ENCODE measurements around the gene POLA2.
A peak's percentile ranks its signal among the peaks of the same experiment; 100 is the strongest.

Gene POLA2

GRCh38 chr11:65300621-65301275 lies 39.0 kb downstream of the POLA2 start:
- in situ Hi-C loops (cut with HindIII; ENCODE audit: low pct_ligation_motif_present, low pct_unique_long_range_greater_than_20kb, low sequenced_read_pairs) = no loop called here
- no peak for DNase-seq

DNA sequence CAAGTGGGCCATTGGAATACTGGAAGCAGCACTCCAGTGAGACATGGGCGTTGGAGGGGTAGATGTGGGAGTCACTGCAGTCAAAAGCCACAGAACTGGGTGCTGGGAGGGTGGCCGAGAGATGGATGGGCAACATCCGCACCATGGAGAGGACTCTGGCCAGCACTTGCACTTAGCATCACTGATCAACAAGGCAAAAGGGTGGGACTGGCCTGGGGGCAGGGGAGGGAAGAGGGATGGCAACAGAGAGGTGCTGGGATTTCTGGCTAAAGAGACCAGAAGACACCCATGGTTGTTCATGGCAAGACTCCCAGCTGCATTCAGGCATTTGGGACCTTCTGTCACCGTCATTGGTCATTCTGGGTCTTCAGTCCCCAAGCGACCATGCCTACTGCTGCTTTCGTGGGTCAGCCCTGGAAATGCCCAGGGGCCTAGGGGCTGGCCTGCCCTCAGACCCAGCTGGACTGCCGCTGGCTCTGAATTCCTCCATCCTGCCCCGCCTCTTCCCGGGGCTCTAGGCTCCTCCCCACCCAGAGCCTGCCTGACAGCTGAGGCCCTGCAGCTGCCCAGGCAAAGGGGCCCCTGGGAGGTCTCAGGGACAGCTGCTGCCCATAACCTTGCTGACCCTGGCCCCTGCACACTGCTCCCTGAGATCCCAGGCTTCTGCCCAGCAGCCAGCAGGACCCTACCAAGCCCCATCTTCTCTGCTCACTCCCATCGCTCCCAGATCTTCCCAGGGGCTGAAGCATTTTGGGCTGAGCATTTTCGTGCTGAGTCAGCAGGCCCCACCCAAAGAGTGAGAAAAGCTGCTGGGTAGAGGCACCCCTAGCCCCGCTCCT lies 39.9 kb downstream of the POLA2 start:
- DNase-seq = no peak
- in situ Hi-C loops (cut with HindIII; ENCODE audit: low pct_ligation_motif_present, low pct_unique_long_range_greater_than_20kb, low sequenced_read_pairs) = no loop called here

DNA sequence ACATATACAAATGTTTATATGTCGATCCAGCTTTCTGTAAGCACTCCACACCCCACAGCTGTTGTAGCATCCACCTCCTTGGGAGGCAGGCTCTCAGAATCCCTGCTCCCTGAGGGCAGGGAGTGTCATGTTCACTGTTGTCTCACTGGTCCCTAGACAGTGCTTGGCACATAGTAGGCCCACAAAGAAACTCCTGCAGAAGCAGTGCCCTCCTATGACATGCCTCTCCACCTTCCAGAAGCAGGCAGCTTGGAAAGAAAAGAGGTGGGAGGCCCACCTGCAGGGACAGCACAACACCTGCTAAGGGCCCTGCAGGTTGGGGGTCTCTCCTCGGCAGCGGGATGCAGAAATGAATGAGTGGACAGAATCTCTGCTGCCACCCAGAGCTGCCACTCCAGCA lies 41.8 kb downstream of the POLA2 start:
- in situ Hi-C loops (cut with HindIII; ENCODE audit: low pct_ligation_motif_present, low pct_unique_long_range_greater_than_20kb, low sequenced_read_pairs) = no loop called here
- DNase-seq = no peak

GRCh38 chr11:65304110-65304509 lies 42.3 kb downstream of the POLA2 start:
- in situ Hi-C loops (cut with HindIII; ENCODE audit: low pct_ligation_motif_present, low pct_unique_long_range_greater_than_20kb, low sequenced_read_pairs) = no loop called here
- DNase-seq = no peak

- DNase-seq = no peak
- in situ Hi-C loops (cut with HindIII; ENCODE audit: low pct_ligation_motif_present, low pct_unique_long_range_greater_than_20kb, low sequenced_read_pairs) = no loop called here
These were observed 42.9 kb downstream of the POLA2 start for GRCh38 chr11:65304613-65305012.

- in situ Hi-C loops (cut with HindIII; ENCODE audit: low pct_ligation_motif_present, low pct_unique_long_range_greater_than_20kb, low sequenced_read_pairs) = no loop called here
- no peak for DNase-seq
These were observed 43.9 kb downstream of the POLA2 start for GRCh38 chr11:65305501-65306268.

- in situ Hi-C loops (cut with HindIII; ENCODE audit: low pct_ligation_motif_present, low pct_unique_long_range_greater_than_20kb, low sequenced_read_pairs) = no loop called here
- DNase-seq = no peak
These were observed 45.8 kb downstream of the POLA2 start for GRCh38 chr11:65307298-65308229.

DNA sequence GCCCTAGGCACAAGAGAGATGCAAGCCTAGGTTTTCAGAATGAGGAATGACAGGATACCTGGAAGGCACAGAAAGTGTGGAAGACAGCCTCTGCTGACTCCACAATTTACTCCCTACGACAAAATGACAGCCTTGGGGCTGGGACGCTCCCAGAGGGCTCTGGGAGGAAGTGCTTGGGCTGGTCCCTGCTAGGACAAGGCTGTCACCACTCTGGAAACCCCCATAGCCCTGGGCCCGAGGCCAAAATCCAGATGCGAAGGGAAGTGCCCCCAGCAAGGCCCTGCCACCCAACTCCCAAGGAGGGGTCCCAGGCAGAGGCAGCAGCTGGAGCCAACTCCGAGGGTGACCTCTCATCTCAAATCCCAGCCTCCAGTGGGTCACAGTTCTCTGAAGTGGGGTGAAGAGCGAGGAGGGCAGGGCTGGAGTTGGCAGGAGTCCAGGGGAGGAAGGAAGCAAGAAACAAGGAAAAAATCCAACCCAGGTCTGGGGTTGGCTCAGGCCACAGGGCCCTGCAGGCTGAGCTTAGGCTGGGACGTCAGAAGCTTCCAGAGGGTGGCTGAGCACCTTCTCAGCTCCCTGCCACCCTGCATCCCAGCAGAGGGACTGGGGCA lies 46.6 kb downstream of the POLA2 start:
- DNase-seq = no peak
- in situ Hi-C loops (cut with HindIII; ENCODE audit: low pct_ligation_motif_present, low pct_unique_long_range_greater_than_20kb, low sequenced_read_pairs) = no loop called here

DNA sequence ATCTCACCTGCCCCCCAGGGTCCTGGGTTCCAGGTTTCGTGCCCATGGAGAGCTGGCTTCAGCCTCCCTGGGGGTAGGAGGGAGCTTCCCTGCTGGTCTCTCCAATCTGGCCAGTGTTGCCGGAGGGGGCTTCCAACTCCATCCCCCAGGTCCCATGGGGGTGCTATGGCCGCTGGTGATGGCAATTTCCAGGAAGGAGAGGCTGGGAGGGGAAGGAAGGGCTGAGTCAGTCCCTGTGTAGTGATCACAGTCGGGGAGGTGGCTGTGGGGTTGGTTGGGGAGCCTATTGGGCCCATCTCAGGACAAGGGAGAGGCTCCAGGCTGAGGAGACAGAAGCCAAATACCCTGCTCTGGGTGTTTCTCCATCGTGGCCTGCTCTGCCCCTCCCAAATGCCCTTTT lies 47.2 kb downstream of the POLA2 start:
- no peak for DNase-seq
- in situ Hi-C loops (cut with HindIII; ENCODE audit: low pct_ligation_motif_present, low pct_unique_long_range_greater_than_20kb, low sequenced_read_pairs) = no loop called here

- no peak for DNase-seq
- in situ Hi-C loops (cut with HindIII; ENCODE audit: low pct_ligation_motif_present, low pct_unique_long_range_greater_than_20kb, low sequenced_read_pairs) = no loop called here
These were observed 48.5 kb downstream of the POLA2 start for GRCh38 chr11:65310215-65310614.

DNA sequence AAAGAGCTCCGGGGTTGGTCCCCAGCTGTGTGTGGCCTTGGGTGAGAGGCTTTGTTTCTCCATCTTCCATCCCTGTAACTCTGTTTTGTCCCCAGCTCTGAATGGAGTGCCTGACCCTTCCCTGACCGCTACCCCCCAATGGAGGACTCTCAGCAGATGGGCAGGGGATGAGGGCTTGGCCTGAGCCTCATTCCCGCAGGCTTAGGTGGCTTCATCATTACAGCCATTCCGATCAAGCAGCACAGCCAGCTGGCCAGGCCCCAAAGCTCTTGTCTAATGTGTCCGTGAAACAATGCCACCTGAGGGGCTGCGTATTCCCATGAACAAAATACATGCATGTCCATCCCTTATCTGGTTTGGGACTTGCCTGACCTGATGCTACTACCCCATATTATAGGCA lies 49.0 kb downstream of the POLA2 start:
- in situ Hi-C loops (cut with HindIII; ENCODE audit: low pct_ligation_motif_present, low pct_unique_long_range_greater_than_20kb, low sequenced_read_pairs) = no loop called here

GRCh38 chr11:65311170-65311678 lies 49.5 kb downstream of the POLA2 start:
- in situ Hi-C loops (cut with HindIII; ENCODE audit: low pct_ligation_motif_present, low pct_unique_long_range_greater_than_20kb, low sequenced_read_pairs) = no loop called here
- no peak for DNase-seq

More for the DNA sequence above, 49.0 kb downstream of the POLA2 start:
- no peak for DNase-seq

DNA sequence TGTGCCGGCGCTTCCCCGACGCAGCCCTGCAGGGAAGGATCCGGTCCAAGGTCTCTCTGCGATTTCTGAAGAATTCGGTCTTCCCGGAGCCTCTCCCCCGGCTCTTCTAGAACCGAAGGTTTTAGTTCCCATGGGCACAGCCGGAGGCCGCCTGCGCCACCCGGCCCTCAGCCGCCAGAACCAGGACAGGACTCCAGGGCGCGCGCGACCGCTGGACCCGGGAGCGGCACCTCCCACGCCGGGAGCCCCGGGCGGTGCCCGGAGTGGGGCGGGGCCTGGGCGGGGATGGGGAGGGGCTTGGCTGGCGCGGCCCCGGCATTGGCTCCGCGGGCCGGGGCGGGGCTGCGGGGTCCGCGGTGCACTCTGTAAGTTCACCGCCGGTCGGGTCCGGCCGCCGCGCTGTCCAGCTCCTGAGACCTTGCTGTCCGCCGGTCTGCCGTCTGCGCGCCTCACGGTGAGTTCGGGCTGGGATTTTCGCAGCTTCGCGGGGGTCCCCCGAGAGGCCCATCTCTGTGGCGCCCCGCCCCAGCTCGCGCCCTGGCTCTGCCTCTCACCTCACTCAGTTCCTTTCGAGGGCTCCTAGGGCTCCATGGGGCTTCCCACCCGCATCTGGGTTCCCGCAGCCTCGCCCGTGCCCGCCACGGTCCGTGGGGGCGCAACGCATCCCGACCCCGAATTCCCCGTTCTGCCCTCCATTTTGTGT lies 52.9 kb downstream of the POLA2 start, which contains the start of gene CDC42EP2:
CDC42EP2 (plus strand) TSS at position 366 of the 703 bp plus-strand sequence. CDS start 6,033 bp downstream, outside the sequence.
- DNase-seq = peak; percentile 84
- in situ Hi-C loops (cut with HindIII; ENCODE audit: low pct_ligation_motif_present, low pct_unique_long_range_greater_than_20kb, low sequenced_read_pairs) = no loop called here

DNA sequence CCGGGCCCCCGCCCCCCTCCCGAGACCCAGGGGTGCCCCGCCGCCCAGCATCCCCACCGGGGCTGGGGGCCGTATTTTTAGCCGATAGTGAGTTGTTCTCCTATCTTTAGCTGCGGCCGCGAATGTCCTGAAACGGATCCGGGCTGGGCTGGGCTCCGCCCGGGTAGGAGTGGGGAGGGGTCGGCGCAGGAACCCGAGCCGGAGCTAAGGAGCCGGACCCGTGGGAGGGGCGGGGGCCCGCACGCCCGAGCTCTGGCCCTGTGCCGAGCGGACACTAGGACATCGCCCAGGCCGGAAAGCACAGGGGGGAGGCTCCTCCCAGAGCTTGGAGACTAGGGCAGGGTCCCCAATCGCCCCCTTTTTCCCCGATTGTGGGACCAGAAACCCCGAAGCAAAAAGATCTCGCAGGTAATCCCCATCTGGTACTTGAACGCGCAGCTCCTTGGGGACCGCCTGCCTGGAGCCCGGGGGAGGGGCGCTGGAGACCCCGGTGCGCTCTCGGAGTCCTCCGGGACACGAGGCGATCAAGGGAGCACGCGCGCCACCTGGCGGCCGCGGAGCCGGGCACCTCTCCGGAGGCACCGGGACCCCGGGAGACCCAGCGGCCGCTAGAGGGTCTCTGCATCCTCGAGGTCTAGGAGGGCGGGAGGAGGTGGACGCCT lies 53.6 kb downstream of the POLA2 start:
- in situ Hi-C loops (cut with HindIII; ENCODE audit: low pct_ligation_motif_present, low pct_unique_long_range_greater_than_20kb, low sequenced_read_pairs) = no loop called here
- DNase-seq = peak; percentile 64

DNA sequence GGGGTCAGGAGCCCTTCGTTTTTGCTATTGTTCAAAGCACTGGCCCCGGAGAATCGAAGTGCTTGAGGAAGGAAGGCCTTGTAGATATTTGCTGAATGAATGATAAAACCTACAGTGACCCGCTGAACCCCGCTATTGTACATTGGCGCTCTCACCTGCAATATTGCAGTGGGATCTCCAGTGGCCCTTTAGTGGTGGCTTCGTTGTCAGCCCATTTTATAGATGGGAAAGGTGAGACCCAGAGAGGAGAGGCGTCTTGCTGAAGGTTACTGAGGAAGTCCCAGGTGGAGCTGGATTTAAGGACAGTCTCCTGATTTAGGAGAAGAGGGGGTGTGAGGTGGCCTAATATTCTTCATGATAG lies 54.1 kb downstream of the POLA2 start:
- in situ Hi-C loops (cut with HindIII; ENCODE audit: low pct_ligation_motif_present, low pct_unique_long_range_greater_than_20kb, low sequenced_read_pairs) = no loop called here
- DNase-seq = no peak

- DNase-seq = no peak
- in situ Hi-C loops (cut with HindIII; ENCODE audit: low pct_ligation_motif_present, low pct_unique_long_range_greater_than_20kb, low sequenced_read_pairs) = no loop called here
These were observed 54.7 kb downstream of the POLA2 start for GRCh38 chr11:65316227-65317024.

All from ACHN (cell line).